Kasumi-1 (cell line): ENCODE data around the gene TSPAN9.

Source experiments
- DNase-seq, 2 experiments: peaks; one replicate each; lab custom pipeline; 2025; lab: John Stamatoyannopoulos, UW

TSPAN9 gene

DNA sequence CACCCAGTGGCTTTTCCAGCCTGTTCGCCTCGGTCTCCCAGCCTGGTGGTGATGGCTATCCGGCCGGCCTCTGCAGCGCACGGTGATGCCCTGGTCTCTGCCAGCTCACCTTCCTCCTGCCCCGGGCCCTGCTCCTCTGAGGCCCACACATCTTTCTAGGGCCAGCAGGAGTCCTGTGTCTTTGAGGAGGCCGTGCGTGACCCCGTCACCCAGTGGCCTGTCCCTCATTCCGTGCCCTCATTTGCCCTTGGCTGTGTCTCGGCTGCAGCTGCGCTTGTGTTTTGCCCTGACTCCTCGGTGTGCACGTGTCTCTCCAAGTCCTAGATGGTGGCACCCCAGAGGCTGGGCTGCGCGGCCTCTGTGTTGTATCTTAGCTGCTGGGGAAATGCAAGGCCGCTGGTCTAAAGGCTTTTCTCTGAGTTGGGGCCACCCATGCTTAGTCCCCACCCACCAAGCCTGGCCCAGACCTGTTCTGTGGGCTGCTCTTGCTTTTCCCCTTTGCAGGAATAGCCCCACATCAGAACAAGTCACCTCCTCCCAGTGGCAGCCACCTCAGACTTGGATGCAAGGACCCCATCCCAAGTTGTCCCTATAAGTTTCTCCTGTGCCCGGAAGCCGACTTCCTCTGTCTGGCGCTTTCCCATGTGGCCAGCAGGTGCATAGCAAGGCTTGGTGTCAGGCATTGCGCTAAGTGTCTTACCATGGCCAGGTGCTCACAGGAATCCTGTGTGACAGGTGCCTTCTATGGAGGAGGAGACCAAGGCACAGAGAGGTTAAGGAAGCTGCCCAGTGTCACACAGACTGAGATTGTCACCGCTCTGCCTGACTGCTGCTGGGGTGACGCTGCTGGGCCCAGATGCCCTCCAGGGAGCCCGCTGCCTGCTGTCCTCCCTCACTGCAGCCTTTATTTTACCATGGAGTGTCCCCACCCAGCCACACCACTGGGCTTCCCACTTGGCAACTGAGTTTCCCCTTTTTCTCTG is 64.5 kb downstream of the TSPAN9 start:
- DNase-seq, result no peak

DNA sequence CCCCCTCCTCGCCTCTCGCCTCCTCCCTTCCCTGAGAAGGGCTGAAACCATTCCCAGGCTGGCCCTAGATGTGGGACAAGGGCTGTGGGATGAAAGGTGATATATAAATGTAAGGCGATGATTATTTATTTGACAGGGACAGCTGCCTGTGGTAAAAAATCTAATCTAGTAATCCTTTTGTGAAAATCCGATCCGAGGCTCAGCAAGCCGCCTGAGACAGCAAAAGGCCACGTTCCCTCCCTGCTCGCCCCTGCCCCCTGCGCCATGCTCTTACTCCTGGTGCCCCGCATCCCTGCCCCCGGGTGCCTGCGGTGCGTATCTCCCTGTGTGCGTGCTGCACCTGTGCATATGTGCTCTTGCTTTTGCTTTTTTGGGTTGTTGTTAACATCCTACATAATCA is 65.2 kb downstream of the TSPAN9 start:
- DNase-seq, result no peak

DNA sequence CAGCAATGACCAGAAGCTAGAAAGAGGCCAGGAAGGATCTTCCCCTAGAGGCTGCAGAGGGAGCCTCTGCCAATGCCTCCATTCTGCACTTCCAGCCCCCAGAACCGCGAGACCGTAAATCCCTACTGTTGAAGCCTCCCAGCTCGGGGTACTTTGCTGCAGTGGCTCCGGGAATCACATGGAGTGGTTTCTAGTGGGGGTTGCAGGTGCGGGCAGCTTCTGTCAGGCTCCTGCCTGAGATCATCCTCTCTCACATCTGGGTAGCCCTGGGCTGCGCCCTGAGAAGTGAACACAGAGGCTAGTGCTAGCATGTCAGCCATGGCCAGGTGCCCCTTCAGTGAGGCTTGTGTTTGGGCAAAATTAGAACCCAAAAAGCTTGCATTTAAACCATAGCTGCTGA is 67.3 kb downstream of the TSPAN9 start:
- DNase-seq, result no peak

DNA sequence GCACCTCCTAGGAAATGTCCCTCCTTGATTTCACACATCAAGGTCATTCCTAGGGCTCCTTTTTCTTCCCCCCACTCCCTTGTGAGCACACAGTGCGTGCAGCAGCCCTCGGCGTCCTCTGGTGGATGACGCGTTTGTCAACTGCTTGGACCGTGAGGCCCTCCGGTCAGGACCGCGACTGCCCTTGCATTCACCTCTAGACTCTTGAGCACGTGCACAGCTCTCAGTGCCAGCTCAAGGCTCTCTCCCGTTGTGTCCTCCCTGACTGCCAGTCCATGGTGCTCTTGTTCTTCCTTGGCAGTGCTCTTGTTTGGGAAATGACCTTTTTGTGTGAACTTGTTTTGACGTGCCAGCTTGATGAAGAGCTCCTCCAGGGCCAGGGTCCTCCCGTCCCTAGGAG is 67.9 kb downstream of the TSPAN9 start:
- no peak for DNase-seq

DNA sequence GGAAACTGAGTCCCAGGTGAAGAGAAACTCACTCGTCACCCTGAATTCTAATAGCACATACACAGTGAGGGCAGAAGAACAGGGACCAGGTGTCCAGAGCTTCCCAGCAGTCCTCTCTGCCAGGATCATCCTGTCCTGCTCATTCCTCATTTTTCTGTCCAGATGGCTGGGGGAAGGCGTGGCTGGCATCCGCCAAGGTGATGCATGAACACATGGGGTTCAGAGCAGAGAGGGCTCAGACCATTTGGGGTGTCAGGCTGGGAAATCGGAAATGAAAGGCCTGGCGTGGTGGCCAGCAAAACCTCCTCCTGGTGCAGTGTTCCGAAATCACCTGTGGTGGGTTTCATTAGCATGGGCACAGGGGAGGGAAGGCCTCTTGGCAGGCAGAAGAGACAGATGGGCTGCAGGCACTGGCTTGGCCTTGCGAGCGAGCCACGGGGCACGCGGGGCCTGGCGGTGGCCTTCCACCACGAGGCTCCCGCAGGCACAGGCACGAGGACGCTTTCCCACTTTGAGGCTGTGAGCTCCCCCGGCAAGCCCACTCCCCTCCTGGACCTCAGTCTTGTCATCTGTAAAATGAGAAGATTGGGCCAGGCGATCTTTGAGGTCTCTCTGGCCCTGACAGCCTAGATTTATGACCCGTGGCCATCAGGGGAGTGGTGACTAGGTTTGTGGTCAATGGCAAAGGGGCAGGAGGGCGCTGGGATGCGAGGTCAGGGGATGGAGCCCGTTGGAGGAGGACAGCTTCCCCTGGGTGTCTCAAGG is 68.5 kb downstream of the TSPAN9 start:
- no peak for DNase-seq

DNA sequence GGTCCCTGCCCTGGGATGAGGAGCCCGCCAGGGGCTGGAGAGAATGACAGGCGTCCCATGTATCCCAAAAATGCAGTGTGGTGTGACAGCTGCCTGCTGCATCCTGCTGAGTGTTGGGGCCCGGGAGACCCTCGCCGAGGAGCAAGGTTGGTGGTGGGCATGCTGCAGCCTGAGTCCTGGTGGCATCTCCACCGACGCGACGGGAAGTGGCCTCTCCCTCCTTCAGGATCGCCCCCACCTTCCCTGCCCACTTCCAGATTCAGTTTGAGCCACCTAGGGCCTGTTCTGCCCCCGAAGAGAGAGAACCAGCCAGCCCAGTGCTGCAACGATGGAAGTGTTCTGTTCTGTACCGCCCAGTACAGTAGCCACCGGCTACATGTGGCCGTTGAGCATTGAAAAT is 70.1 kb downstream of the TSPAN9 start:
- no peak for DNase-seq

DNA sequence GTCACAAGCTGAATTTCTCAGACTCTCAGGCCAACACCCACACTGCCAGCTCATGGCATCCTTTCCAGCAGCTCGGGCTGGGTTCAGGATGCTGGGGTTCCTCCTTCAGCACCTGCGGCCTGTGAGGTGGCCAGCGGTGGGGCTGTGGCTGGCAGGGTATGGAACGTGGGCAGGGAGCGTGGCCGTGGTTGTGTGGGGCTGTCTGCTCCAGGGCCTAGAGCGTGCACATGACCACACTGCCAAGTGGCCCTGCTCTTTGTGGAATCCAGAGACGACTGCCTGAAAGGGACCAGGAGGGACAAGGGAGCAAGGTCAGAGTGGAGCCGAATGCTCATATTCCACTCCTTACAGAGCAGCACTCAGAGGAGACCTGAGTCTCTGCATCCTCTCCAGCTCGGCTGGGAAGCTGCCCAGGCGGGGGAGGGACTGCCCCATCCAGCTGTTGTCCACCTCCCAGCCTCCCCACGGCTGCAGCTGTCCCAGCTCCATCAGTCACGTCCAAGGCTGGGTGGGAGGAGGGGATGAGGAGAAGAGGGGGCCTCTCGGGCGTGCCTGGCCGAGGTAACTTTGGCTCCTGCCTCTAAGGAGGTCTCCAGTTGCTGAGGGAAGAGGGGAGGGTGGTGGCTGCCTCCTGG is 71.3 kb downstream of the TSPAN9 start:
- DNase-seq, result no peak

DNA sequence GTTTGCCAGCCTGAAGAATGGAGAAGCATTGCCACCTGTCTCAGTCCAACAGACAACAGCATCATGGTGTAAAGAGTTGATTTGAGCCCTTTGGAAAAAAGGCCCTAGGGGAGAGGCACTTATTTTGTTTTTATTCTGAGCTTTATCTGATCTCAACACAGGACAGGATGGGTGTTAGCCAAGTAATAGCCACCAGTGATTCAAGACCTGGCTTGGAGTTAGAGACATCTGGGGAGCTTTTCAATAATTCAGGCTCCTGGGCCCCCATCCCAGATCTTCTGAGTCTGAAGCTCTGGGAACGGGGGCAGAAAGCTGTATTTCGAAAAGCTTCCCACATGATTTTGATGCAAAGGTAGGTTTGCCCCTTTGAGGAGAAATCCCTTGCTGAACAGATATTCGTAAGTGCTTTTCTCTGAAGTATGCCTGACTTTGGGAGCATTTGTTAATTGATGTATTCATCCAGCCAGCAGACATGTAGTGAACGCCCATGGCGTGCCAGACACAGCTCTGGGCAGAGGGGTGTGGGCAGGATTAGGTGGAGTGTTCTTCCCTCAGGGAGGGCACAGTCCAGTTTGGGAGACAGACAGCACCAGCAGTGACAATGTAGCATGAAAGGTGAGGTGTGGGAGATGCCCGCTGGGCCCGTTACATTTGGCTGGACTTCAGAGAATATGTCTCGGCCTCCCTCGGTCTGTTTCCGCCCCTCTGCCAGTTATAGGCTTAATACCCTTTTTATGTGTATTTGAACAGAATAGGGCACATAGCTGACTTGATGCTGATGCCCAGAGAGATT is 72.5 kb downstream of the TSPAN9 start:
- no peak for DNase-seq

DNA sequence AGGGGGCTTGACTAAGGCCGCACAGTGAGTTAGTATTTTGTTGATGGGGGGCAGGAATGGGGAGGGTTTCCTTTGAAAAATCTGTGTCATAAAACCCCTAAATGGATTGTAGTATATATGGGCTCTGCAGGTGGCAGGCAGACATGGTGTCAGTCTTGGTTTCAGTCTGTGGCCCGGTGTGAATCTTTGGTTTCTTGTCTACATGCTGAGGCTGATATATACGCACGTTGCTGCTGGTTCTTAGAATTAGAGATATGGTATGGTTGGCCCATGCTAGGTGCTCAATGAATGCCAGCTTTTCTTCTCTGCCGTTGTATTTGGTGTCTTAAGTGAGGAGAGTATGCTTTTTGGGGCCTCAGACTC is 73.1 kb downstream of the TSPAN9 start:
- no peak for DNase-seq

DNA sequence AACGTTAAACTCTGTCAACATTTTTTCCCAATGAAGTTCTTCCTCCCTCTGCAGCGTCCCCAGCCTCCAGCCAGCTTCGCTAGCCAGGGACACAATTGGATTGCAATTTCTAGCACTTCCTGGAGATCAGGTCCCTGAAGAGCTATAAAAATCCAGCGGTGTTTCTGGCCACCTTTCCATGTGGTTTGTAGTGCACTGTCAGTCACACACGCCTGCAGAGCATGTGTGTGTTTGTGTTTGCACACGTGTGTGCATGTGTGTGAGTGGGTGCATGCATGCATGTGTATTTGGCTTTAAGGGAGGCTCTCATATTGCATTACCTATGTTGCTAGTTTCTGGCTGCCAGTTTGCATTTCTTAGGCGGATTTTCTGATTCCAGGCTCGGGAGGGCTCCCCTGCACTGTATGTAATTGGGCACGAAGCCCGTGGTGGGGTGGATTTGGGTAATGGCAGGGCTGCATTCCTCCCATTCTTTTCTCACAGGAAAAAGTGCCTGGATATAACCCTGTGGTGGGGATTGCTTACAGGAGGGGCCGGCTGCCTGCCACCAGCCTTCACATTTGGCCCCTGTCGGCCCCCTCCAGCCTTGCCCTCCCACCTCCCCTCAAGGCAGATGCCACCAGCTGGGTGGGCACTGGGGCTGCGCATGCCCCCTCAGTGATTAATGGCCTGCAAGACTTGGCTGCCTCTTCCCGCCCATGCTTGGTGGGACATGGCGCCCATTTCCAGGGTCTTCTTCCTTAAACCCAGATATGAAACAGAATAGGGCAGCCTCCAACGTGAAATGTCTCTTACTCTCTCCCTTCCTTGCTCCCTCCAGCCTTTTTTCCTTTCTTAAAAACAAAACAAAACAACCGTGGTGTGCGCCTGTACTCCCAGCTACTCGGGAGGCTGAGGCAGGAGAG is 74.0 kb downstream of the TSPAN9 start:
- DNase-seq, result no peak

DNA sequence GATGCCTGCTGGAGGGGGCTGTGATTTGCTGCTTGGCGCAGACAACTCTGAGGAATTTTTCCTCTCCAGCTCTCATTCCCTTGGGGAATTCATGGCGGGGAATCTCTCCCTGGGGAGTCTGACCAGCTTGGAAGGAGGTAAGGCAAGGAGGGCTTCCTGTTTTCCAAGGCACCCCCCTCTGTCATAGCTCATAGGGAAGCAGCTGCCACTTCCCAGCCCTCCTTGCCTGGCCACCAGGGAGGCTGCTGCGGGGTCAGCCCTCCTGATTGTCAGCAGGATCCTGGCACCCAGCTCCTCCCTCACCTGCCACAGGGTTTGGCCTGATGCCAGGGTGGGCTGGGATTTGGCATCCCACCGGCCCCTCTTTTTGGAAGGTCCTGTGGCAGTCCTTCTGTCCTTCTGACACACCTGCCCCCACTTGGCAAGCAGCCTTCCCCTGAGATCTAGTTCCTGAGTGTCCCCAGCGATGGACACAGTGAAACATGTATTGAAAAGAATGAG is 74.9 kb downstream of the TSPAN9 start:
- DNase-seq, result no peak

DNA sequence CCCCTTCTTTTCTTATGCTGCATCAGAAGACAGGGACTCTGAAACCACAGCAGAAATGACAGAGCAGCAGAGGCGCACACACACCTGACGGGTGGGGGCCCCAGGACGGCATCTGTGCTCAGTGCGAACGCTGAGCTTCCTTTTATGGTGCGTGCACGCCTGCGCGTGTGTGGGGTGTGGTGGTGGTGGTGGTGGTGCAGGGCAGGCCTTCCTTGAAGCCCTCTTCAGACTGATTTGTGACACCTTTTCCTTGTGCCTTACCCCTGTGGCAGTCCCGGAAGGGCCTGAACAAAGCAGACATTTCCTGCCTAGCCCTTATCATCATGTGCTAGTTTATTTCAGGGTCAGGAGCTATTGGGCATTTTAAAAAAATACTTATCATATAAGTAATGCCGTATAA is 75.7 kb downstream of the TSPAN9 start:
- no peak for DNase-seq

DNA sequence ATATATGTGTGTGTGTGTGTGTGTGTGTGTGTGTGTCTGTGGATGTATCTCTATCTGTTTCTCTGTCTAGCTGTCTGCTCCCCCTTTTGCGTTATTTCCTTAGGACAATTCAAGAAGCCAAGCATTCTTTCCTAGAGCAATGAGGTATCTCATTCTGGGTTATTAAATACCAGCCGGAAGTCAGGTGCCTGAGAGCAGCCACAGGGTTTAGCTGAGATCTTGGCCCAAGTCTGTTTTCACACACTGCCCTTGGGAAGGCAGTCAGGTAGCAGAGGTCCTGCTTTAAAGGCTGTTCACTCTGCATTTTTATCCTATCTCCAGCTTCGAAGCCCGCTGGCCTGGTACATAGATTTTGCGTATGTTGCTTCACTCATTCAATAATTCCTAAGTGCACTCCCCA is 76.8 kb downstream of the TSPAN9 start:
- no peak for DNase-seq

DNA sequence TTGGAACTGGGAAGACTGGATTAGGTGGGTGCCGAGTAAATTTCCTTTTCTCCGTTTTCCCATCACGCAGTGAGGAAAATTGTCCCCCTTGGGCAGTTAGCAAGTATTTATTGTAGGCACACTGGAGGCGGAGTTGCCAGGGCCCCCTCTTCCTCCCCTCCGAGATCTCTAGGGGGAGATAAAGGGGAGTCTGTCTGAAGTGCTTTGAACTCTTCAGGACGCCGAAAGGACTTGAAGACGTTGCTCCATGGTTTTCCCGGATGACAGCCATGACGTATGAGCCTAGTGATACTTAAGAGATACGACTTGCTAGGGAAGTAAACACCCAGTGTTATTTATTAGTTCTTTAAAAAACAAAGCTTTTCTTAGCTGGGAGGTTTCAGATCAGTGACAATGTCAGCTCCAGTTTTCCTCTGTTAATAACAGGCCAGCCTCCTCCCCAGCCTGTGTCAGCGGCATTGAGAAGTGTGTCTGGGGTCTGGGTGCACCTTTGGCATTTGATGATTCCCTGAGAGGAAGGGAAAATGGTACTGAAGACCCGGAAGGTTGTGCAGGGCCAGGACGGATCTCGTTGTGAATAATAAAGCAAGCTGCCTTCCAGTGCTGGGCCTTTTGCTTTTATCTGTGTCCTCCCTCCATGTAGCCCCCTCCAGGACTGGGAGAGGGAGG is 78.7 kb downstream of the TSPAN9 start:
- no peak for DNase-seq

DNA sequence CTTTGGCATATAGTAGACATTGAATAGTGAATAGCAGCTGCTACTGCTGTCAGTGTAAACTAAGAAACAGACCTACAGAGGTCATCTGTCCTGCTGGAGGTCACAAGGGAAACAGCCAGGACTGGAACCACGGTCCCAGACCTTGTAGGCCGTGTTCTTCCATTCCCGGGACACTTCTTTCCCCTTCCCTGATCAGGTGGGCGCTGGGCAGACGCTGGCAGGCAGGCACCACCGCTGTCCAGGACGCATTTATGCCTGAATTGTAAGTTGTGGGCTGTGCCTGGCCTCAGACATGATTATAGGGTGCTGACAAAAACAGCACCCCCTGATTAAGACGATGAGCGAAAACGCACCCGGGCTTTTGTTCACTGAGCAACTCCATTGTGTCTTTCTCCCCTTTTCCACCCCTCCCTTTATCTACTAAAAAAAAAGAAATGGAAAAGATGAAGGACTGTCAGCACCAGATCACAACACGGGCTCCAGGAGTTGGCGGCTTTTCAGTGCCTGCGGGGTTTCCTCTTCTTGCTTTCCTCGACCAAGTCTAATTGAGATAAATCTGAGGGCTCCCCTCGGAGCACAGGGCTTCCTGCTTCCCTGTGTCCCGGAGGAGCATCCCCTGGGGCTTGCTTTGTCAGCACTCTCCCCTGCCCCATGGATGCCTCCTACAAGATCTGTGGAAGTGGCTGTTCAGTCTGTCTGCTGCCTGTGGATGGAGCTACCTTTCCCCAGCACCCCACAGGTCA is 80.6 kb downstream of the TSPAN9 start:
- no peak for DNase-seq

DNA sequence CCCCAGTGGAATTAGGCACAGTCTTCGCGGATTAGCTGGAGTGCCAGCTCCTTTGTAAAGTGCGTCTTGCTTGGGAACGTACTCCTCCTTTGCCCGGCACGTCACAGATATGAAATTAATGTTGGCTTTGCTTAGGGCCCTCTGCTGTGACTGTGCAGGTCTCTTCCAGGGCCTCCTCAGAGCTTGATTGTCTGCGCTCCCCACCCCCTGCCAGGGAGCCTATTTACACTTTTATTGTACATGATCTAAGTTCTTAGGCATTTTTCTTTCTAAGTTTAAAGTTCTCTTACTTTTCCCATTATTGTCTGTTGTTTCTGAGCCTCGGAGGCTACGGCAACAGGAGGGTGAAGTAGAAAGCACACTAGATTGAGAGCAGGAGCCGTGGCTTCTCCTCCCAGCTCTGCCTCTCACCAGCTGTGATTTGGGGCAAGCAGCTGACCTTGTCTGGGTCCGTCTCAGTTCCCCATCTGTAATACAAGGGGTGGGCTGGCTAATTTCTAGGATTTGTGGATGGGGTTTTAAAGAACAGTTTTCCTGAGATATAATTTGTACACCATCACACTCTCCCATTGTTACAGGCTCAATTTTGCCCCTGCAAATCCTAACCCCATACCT is 81.8 kb downstream of the TSPAN9 start:
- DNase-seq, result no peak

DNA sequence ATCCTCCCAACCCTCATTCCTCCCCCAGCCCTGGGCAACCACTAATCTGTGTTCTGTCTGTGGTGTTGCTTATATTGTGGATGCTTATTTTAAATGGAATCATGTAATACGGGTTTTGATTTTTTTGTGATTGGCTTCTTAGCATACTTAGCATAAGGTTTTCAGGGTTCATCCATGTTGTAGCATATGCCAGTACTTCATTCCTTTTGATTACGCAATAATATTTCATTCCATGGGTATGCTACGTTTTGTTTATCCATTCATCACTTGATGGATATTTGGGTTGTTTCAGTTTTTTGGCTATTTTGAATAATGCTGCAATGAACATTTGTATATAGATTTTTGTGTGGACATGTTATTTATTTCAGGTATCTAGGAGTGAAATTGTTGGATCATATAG is 82.9 kb downstream of the TSPAN9 start:
- DNase-seq, result no peak

DNA sequence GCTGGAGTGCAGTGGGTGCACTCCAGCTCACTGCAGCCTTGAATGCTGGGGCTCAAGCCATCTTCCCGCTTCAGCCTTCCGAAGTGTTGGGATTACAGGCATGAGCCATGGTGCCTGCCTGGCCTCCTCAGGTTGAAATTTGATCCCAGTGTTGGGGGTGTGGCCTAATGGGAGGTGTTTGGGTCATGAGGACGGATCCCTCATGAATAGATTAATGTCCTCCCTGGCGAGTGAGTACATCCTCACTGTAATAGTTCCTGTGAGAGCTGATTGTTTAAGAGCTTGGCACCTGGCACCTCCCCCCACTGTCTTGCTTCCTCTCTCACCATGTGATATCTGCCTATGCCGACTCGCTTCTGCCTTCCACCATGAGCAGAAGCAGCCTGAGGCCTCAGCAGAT is 84.7 kb downstream of the TSPAN9 start:
- no peak for DNase-seq

DNA sequence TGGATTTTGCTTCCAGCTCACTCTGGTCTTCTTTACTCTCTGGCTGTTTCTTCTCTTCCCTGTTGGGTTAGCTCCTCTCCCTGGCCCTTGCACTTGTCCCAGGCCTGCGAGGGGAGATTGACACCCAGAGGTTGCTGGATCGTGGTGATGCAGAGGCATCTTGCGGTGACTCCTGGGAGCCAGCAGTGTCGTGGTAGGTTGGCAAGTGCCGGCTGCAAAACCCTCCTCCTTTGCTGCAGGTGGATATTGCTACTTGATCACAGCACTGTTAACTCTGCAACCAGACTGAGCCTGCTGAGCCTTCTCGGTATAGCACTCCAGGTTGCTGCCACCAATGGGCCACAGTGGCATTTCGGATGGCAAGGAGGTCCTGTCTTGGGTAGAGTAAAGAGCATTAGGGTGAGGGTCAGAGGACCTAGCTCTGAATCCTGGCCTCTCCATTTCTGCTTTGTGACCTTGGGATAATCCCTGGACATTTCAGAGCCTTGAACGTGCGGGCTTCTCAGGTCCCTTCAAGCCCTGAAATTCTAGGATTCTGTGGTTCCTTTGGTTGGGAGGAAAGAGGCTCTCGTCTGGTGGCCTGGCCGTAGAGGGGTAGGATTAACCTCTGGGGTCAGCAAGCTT is 87.4 kb downstream of the TSPAN9 start:
- DNase-seq, result no peak
